SK-N-SH treated with all-trans-retinoic acid at 6 μM for 48 hours (cell line): ENCODE data around the gene GRK1.

ENCODE experiments used
- ATAC-seq: fragments of 200-7000 bp; cut with Tn5 transposase; 3 replicates; pipeline ENCODE4 v1.9.1; 2020; ENCODE audit warnings: mild to moderate bottlenecking, moderate library complexity
- ARNTL ChIP-seq: fragments of 450-650 bp; formaldehyde crosslinking; IDR thresholded peaks from 2 replicates; pipeline ENCODE4 v1.5.0; 2020; ENCODE audit warnings: low read depth, mild to moderate bottlenecking, moderate library complexity, borderline replicate concordance
- BACH2 ChIP-seq: fragments of 250-450 bp; sonication (Bioruptor Pico); IDR thresholded peaks from 2 replicates; pipeline ENCODE4 v1.9.0; 2021; ENCODE audit warnings: mild to moderate bottlenecking, borderline replicate concordance
- GLIS3 ChIP-seq: fragments of 250-450 bp; sonication (Bioruptor Pico); IDR thresholded peaks from 2 replicates; pipeline ENCODE4 v1.5.0; 2020; ENCODE audit warnings: mild to moderate bottlenecking, moderate library complexity
- ISL1 ChIP-seq: fragments of 250-450 bp; sonication (Bioruptor Pico); IDR thresholded peaks from 2 replicates; pipeline ENCODE4 v2.1.2; 2022; ENCODE audit warnings: mild to moderate bottlenecking, moderate library complexity
- OSR1 ChIP-seq: fragments of 250-450 bp; sonication (Bioruptor Pico); IDR thresholded peaks from 2 replicates; pipeline ENCODE4 v1.8.0; 2022; ENCODE audit warnings: moderate library complexity, mild to moderate bottlenecking, inconsistent platforms
- PATZ1 ChIP-seq: fragments of 250-450 bp; sonication (Bioruptor Pico); IDR thresholded peaks from 2 replicates; pipeline ENCODE4 v1.8.0; 2020; ENCODE audit warnings: mild to moderate bottlenecking, moderate library complexity, borderline replicate concordance
- POU6F1 ChIP-seq: fragments of 250-450 bp; sonication (Bioruptor Pico); IDR thresholded peaks from 2 replicates; pipeline ENCODE4 v1.8.0; 2021; ENCODE audit warnings: low read depth, mild to moderate bottlenecking, moderate library complexity, borderline replicate concordance
- PPARA ChIP-seq: fragments of 250-450 bp; sonication (Bioruptor Pico); IDR thresholded peaks from 2 replicates; pipeline ENCODE4 v1.5.0; 2020; ENCODE audit warnings: mild to moderate bottlenecking, borderline replicate concordance
- SNAI2 ChIP-seq: fragments of 250-450 bp; sonication (Bioruptor Pico); IDR thresholded peaks from 2 replicates; pipeline ENCODE4 v1.5.0; 2020; ENCODE audit warnings: mild to moderate bottlenecking, moderate library complexity
- TCF4 ChIP-seq: fragments of 250-450 bp; sonication (Bioruptor Pico); IDR thresholded peaks from 2 replicates; pipeline ENCODE4 v1.8.0; 2021; ENCODE audit warnings: mild to moderate bottlenecking, moderate library complexity, borderline replicate concordance
- TOX ChIP-seq: fragments of 250-450 bp; sonication (Bioruptor Pico); IDR thresholded peaks from 2 replicates; pipeline ENCODE4 v1.8.0; 2021; ENCODE audit warnings: mild to moderate bottlenecking, moderate library complexity, borderline replicate concordance
- TSHZ2 ChIP-seq: fragments of 250-450 bp; sonication (Bioruptor Pico); IDR thresholded peaks from 2 replicates; pipeline ENCODE4 v1.5.0; 2020; ENCODE audit warnings: mild to moderate bottlenecking, moderate library complexity
- ZC3H10 ChIP-seq: fragments of 250-450 bp; sonication (Bioruptor Pico); IDR thresholded peaks from 2 replicates; pipeline ENCODE4 v1.5.1; 2021; ENCODE audit warnings: mild to moderate bottlenecking, moderate library complexity
- ZNF565 ChIP-seq: fragments of 450-650 bp; formaldehyde crosslinking; conservative IDR thresholded peaks from 2 replicates; pipeline ENCODE4 v1.5.0; 2020; ENCODE audit warnings: low read depth, mild to moderate bottlenecking, moderate library complexity
- ZNF70 ChIP-seq: fragments of 450-650 bp; formaldehyde crosslinking; IDR thresholded peaks from 2 replicates; pipeline ENCODE4 v1.5.0; 2020; ENCODE audit warnings: mild to moderate bottlenecking, moderate library complexity
- ZNF8 ChIP-seq: fragments of 450-650 bp; formaldehyde crosslinking; IDR thresholded peaks from 2 replicates; pipeline ENCODE4 v1.5.0; 2020; ENCODE audit warnings: mild to moderate bottlenecking, moderate library complexity
- TF ChIP-seq, protein P1 (sequence below): fragments of 250-450 bp; sonication (Bioruptor Pico); IDR thresholded peaks from 2 replicates; pipeline ENCODE4 v1.5.1; 2020; ENCODE audit warnings: low read depth, mild to moderate bottlenecking, moderate library complexity

GRK1 gene

DNA sequence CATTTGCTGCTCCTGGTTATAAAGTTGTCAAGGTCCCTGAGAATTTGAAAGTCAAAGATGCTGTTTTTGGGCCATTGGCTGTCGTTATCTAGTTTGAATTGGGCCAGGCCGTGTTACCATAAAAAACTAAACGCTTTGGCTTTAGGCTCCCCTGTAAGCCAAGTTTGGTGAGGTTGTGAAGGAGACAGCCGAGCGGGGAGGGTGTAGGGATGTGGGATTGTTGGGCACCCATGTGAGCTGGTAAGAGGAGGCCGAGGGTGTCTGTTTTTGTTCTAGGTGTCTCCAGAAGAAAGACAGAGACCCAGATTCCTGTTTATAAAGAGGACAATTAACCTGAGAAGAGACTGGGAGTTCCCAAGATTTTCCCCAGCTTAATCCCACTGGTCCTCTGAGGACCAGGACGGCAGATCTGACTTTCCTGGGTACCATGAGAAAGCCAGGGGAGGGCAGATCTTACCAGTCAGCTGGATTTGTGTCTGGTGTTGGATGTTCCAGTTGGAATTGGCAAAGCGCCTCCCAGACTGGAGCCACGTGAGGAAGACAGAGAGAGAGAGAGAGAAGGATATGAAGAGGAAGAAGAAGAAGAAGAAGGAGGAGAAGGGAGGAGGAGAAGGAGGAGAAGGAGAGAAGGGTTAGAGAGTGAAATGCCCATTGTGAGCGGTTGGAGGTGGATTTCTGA lies 117.1 kb downstream of the GRK1 start (continued):
- TF ChIP-seq, protein P1, sequence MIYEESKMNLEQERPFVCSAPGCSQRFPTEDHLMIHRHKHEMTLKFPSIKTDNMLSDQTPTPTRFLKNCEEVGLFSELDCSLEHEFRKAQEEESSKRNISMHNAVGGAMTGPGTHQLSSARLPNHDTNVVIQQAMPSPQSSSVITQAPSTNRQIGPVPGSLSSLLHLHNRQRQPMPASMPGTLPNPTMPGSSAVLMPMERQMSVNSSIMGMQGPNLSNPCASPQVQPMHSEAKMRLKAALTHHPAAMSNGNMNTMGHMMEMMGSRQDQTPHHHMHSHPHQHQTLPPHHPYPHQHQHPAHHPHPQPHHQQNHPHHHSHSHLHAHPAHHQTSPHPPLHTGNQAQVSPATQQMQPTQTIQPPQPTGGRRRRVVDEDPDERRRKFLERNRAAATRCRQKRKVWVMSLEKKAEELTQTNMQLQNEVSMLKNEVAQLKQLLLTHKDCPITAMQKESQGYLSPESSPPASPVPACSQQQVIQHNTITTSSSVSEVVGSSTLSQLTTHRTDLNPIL (CRISPR knock-in tag) = no peak
- TF ChIP-seq SNAI2 (CRISPR knock-in tag) = no peak
- TF ChIP-seq PATZ1 = no peak
- no peak for TF ChIP-seq ZNF565 (CRISPR knock-in tag)
- TF ChIP-seq TCF4 (CRISPR knock-in tag) = no peak
- TF ChIP-seq ISL1 = no peak
- no peak for TF ChIP-seq ZC3H10 (CRISPR knock-in tag)
- no peak for TF ChIP-seq TOX

DNA sequence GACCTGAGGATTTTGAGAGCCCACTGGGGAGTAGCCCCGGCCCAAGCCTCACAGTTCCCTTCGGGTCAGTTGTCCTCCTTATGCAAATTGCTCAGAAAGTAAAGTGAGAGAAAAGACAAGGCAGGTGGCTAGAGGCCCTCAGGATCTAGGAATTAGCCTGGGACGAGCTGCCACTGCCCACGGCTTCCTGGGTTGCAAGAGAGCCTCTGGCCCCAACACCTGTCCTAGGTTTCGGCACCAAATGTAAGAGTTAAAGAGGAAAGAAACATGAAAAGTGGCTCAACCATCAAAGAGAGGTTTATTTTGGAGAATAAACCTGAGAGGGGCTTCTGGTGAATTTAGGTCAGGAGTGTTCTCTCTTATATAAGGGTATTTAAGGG lies 117.6 kb downstream of the GRK1 start:
- TF ChIP-seq TOX (no peak), SNAI2 (CRISPR knock-in tag) (no peak), PPARA (CRISPR knock-in tag) (no peak), ARNTL (CRISPR knock-in tag) (no peak), ZNF8 (CRISPR knock-in tag) (no peak), GLIS3 (no peak), TCF4 (CRISPR knock-in tag) (no peak), POU6F1 (CRISPR knock-in tag) (no peak), ZC3H10 (CRISPR knock-in tag) (no peak), OSR1 (CRISPR knock-in tag) (no peak), ZNF70 (CRISPR knock-in tag) (no peak), PATZ1 (no peak)
- ATAC-seq = no peak

- no peak; the same call in 2 of the 3 replicates for ATAC-seq
- no peak for TF ChIP-seq TSHZ2
- no peak for TF ChIP-seq SNAI2 (CRISPR knock-in tag)
- TF ChIP-seq PATZ1 = no peak
- no peak for TF ChIP-seq BACH2 (CRISPR knock-in tag)
- no peak for TF ChIP-seq TOX
Measured at GRCh38 chr13:113785051-113786010, 118.3 kb downstream of the GRK1 start.
